ENCODE data around the gene NUAK2.

GRCh38 chr1:205275916-205276688 is 45.4 kb downstream of the NUAK2 start:
- TF ChIP-seq CTCF (conservative IDR thresholded peaks at IDR 0.05; ENCODE audit: low read depth, low read length) (no peak), EZH2 (IDR thresholded peaks at IDR 0.05; ENCODE audit: borderline replicate concordance, low read depth, low read length, poor library complexity, severe bottlenecking) (no peak)

All from A673 (cell line).